ENCODE data around the gene EIF4EBP3. TPM values are rescaled to one million over a fixed set of nuclear protein-coding genes. Genes with fewer than 3 reads are reported as not detected.

Gene EIF4EBP3
- total and polyA plus RNA-seq, 2 of the 4 experiments (the other 2 are of a cell fraction): 0.36 to 2.1 TPM

DNA sequence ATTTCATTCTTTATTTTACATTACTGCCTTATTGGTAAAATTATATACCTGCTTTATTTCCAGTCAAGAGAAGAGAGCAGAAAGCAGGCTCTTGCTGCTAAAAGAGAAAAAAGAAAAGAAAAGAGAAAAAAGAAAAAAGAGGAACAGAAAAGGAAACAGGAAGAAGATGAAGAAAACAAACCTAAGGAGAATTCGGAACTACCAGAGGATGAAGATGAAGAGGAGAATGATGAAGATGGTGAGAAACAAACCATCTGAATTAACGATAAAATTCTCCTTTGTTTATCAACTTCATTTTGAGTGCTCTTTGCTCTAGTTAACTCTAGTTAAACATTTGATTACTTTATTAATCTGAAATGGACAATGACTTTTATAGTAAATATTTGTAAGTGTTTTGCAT lies 23.5 kb upstream of the EIF4EBP3 start:
- WGBS, 2 experiments (ENCODE audit: extremely low coverage in 2 of 2, insufficient read length in 1 of 2): no CpG with 5 or more reads among the region's 2 CpGs
- POLR2A ChIA-PET (ENCODE audit: unreplicated experiment): no interaction called here

More for the DNA sequence above, 23.5 kb upstream of the EIF4EBP3 start:
- H3K4me2 ChIP-seq (ENCODE audit: low read depth, low read length): no peak overlapping the region
- H3K4me3 ChIP-seq (ENCODE audit: insufficient read depth, low read depth, low read length): no peak overlapping the region
- H3K9ac ChIP-seq (ENCODE audit: low read depth, low read length): no peak overlapping the region
- no TSS peak for BruUV-seq (replicated peaks)
- H3K9me3 ChIP-seq (ENCODE audit: control insufficient read depth, insufficient read depth, low read length): no peaks in the 10 kb centered on the region
- H3K36me3 ChIP-seq (ENCODE audit: control insufficient read depth, insufficient read depth, low read length): peaks cover 19% of the 10 kb centered on the region
- H3K18ac ChIP-seq (ENCODE audit: low read depth, low read length): no peak overlapping the region
- no peak overlapping the region for H3K14ac ChIP-seq (replicated peaks; ENCODE audit: low read depth, low read length)
- no peak overlapping the region for H2AK9ac ChIP-seq (replicated peaks; ENCODE audit: low read depth, low read length, poor library complexity)
- no peaks in the 10 kb centered on the region for H3K27me3 ChIP-seq (ENCODE audit: control insufficient read depth, insufficient read depth, low read length)
- H3K4me1 ChIP-seq (ENCODE audit: control insufficient read depth, insufficient read depth, low read length): no peaks in the 10 kb centered on the region
- intact Hi-C loops (cut with micrococcal nuclease): no loop called here
- H4K5ac ChIP-seq (ENCODE audit: low read depth, low read length): no peak overlapping the region
- no peak overlapping the region for H2BK120ac ChIP-seq (ENCODE audit: low read depth, low read length)
- no peak overlapping the region for H2BK5ac ChIP-seq (ENCODE audit: low read depth, low read length, poor library complexity, severe bottlenecking)
- in situ Hi-C loops (cut with MboI; ENCODE audit: low sequenced_read_pairs): no loop called here
- CTCF ChIA-PET: no interaction called here
- no peak overlapping the region for H3K27ac ChIP-seq (ENCODE audit: insufficient read depth, low read length)
- DNase-seq (no peak), ATAC-seq (ENCODE audit: low read depth) (no peak)
- no peak overlapping the region for H4K8ac ChIP-seq (ENCODE audit: low read depth in 2 of 2, low read length in 2 of 2)
- no peak overlapping the region for H4K91ac ChIP-seq (ENCODE audit: insufficient read depth, low read depth, low read length)
- H2BK15ac ChIP-seq (ENCODE audit: low read depth, low read length): no peak overlapping the region
- no peak overlapping the region for H3K56ac ChIP-seq (ENCODE audit: extremely low read depth, insufficient read depth, low read length)
- H3K4ac ChIP-seq (ENCODE audit: low read depth, low read length): no peak overlapping the region
- dilution Hi-C loops (cut with HindIII; ENCODE audit: low sequenced_read_pairs, unreplicated experiment): no loop called here
- TF ChIP-seq MAZ (IDR thresholded peaks at IDR 0.05; ENCODE audit: borderline replicate concordance, low read depth, low read length) (no peak), POLR2A (IDR thresholded peaks at IDR 0.05; ENCODE audit: low read depth, low read length) (no peak), BHLHE40 (IDR thresholded peaks at IDR 0.05; ENCODE audit: low read depth, low read length) (no peak), RFX5 (IDR thresholded peaks at IDR 0.05; ENCODE audit: low read depth, low read length) (no peak), CEBPB (IDR thresholded peaks at IDR 0.05; ENCODE audit: low read depth, low read length) (no peak), NFE2L2 (IDR thresholded peaks at IDR 0.05; ENCODE audit: low read depth, low read length) (no peak), RAD21 (IDR thresholded peaks at IDR 0.05; ENCODE audit: low read length) (no peak), RCOR1 (IDR thresholded peaks at IDR 0.05; ENCODE audit: insufficient replicate concordance, low read length) (no peak)
- TF ChIP-seq, protein P1, sequence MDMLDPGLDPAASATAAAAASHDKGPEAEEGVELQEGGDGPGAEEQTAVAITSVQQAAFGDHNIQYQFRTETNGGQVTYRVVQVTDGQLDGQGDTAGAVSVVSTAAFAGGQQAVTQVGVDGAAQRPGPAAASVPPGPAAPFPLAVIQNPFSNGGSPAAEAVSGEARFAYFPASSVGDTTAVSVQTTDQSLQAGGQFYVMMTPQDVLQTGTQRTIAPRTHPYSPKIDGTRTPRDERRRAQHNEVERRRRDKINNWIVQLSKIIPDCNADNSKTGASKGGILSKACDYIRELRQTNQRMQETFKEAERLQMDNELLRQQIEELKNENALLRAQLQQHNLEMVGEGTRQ (IDR thresholded peaks at IDR 0.05; ENCODE audit: low read depth, low read length): no peak
- TF ChIP-seq, protein P2, sequence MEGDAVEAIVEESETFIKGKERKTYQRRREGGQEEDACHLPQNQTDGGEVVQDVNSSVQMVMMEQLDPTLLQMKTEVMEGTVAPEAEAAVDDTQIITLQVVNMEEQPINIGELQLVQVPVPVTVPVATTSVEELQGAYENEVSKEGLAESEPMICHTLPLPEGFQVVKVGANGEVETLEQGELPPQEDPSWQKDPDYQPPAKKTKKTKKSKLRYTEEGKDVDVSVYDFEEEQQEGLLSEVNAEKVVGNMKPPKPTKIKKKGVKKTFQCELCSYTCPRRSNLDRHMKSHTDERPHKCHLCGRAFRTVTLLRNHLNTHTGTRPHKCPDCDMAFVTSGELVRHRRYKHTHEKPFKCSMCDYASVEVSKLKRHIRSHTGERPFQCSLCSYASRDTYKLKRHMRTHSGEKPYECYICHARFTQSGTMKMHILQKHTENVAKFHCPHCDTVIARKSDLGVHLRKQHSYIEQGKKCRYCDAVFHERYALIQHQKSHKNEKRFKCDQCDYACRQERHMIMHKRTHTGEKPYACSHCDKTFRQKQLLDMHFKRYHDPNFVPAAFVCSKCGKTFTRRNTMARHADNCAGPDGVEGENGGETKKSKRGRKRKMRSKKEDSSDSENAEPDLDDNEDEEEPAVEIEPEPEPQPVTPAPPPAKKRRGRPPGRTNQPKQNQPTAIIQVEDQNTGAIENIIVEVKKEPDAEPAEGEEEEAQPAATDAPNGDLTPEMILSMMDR (conservative IDR thresholded peaks at IDR 0.05; ENCODE audit: low read depth, low read length): no peak
- TF ChIP-seq, protein P3, sequence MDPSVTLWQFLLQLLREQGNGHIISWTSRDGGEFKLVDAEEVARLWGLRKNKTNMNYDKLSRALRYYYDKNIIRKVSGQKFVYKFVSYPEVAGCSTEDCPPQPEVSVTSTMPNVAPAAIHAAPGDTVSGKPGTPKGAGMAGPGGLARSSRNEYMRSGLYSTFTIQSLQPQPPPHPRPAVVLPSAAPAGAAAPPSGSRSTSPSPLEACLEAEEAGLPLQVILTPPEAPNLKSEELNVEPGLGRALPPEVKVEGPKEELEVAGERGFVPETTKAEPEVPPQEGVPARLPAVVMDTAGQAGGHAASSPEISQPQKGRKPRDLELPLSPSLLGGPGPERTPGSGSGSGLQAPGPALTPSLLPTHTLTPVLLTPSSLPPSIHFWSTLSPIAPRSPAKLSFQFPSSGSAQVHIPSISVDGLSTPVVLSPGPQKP (IDR thresholded peaks at IDR 0.05; ENCODE audit: borderline replicate concordance, low read depth, low read length): no peak
- no peak overlapping the region for H2BK20ac ChIP-seq (ENCODE audit: low read depth, low read length)
- no peaks in the 10 kb centered on the region for H3K79me1 ChIP-seq (ENCODE audit: low read depth in 1 of 2, low read length in 2 of 2)
- H3K23ac ChIP-seq (ENCODE audit: low read depth, low read length): no peak overlapping the region
- H2AFZ ChIP-seq (replicated peaks; ENCODE audit: low read length, poor library complexity): no peak overlapping the region
- H4K20me1 ChIP-seq (ENCODE audit: insufficient read depth, low read length): no peaks in the 10 kb centered on the region
- H3K9me1 ChIP-seq (ENCODE audit: insufficient read depth, low read length): 0 out of 2 replicates have a peak, but pooled peaks cover 4% of the 10 kb centered on the region
- no peak overlapping the region for H2AK5ac ChIP-seq (ENCODE audit: low read depth, low read length)
